Endothelial cell of umbilical vein (primary cell): Measurements from ENCODE around the gene CDC37.

Source experiments
- CTCF ChIP-seq, 2 donors: IDR thresholded peaks; 1 replicate in 1 of 2; 2 replicates in 1 of 2; pipeline ENCODE4 v1.5.1; 2011; ENCODE audit warnings: low read length in 2 of 2, mild to moderate bottlenecking in 2 of 2, moderate library complexity in 2 of 2, control low read depth in 1 of 2, inconsistent platforms in 1 of 2, low read depth in 1 of 2; ENCODE audit not compliant: insufficient read depth in 1 of 2; ENCODE audit errors: extremely low read depth in 1 of 2
- EZH2 ChIP-seq: IDR thresholded peaks from 2 replicates; pipeline ENCODE4 v1.6.1; 2012; ENCODE audit warnings: borderline replicate concordance, low read depth, mild to moderate bottlenecking, moderate library complexity, low read length, inconsistent platforms; ENCODE audit not compliant: severe bottlenecking
- GATA2 ChIP-seq: IDR thresholded peaks from 2 replicates; pipeline ENCODE4 v1.7.0; 2011; ENCODE audit warnings: low read depth, mild to moderate bottlenecking, moderate library complexity, mixed read lengths, low read length; ENCODE audit not compliant: insufficient read length, insufficient read depth
- MYC ChIP-seq: IDR thresholded peaks from one replicate; pipeline ENCODE4 v1.6.1; 2011; ENCODE audit warnings: mild to moderate bottlenecking, low read depth, low read length
- POLR2A ChIP-seq: IDR thresholded peaks from 2 replicates; pipeline ENCODE4 v1.6.1; 2012; ENCODE audit warnings: low read depth, mild to moderate bottlenecking, control low read depth, low read length
- POLR2AphosphoS5 ChIP-seq: IDR thresholded peaks from 2 replicates; pipeline ENCODE4 v1.6.1; 2012; ENCODE audit warnings: low read depth, mild to moderate bottlenecking, control low read depth, low read length, moderate library complexity; ENCODE audit not compliant: insufficient read depth

- TF ChIP-seq POLR2AphosphoS5 (no peak), POLR2A (no peak), CTCF (IDR thresholded peaks at IDR 0.05; ENCODE audit: extremely low read depth in 1 of 2, insufficient read depth in 1 of 2, low read depth in 1 of 2, low read length in 2 of 2) (no peak), MYC (no peak), GATA2 (no peak), EZH2 (no peak)
Observed at GRCh38 chr19:10428996-10429381, 25.6 kb upstream of the CDC37 start.
